PC-9 (cell line): Measurements from ENCODE around the gene HS6ST1. TPM values are rescaled to one million over a fixed set of nuclear protein-coding genes. Genes with fewer than 3 reads are reported as not detected.
"Not testable (repeated sequence)": the region's sequence is repeated elsewhere in the genome, so short reads cannot be mapped to it uniquely, and the experiment has no call there.

Experiments
- BruUV-seq: library from RNA; stranded (reverse); fragments of 400-500 nt; replicated peaks from 2 replicates; lab custom pipeline; 2021; lab: Mats Ljungman, UMichigan
- CTCF ChIA-PET: fragments of 300-600 bp; sonication (Branson Sonifier 250); formaldehyde crosslinking; loops from one replicate; lab custom pipeline; 2022; ENCODE audit warnings: antibody characterized with exemption; lab: Charles Lee
- POLR2A ChIA-PET: fragments of 300-600 bp; sonication (Branson Sonifier 250); formaldehyde crosslinking; loops from one replicate; lab custom pipeline; 2022; ENCODE audit warnings: antibody characterized with exemption; ENCODE audit not compliant: unreplicated experiment; lab: Charles Lee
- DNase-seq, 2 experiments: peaks; one replicate each; pipeline versions ENCODE4 v3.0.0 to v3.0.0-alpha.2; 2015 to 2022; ENCODE audit warnings: mixed read lengths in 1 of 2
- H2AFZ ChIP-seq: fragments of 200-600 bp; sonication (generic); 2 replicates; pipeline ENCODE4 v1.8.1; 2017; ENCODE audit warnings: antibody characterized with exemption
- H3F3A ChIP-seq: fragments of 200-600 bp; sonication (generic); 2 replicates; pipeline ENCODE4 v1.8.1; 2017; ENCODE audit warnings: antibody characterized with exemption, mild to moderate bottlenecking, low read depth; ENCODE audit not compliant: insufficient read depth
- H3K27ac ChIP-seq: fragments of 200-600 bp; sonication (generic); 2 replicates; pipeline ENCODE4 v1.6.1; 2016; ENCODE audit warnings: mixed run types
- H3K27me3 ChIP-seq: fragments of 200-600 bp; sonication (generic); 2 replicates; pipeline ENCODE4 v1.6.1; 2016; ENCODE audit warnings: low read depth, mixed run types; ENCODE audit not compliant: insufficient read depth
- H3K36me3 ChIP-seq: fragments of 200-600 bp; sonication (generic); 2 replicates; pipeline ENCODE4 v1.6.1; 2016; ENCODE audit warnings: low read depth, mixed run types
- H3K4me1 ChIP-seq: fragments of 200-600 bp; sonication (generic); replicated peaks from 2 replicates; pipeline ENCODE4 v1.6.1; 2016; ENCODE audit warnings: mixed run types; ENCODE audit not compliant: insufficient read depth
- H3K4me2 ChIP-seq: fragments of 200-600 bp; sonication (generic); 2 replicates; pipeline ENCODE4 v1.6.1; 2017; ENCODE audit warnings: mixed run types
- H3K4me3 ChIP-seq: fragments of 200-600 bp; sonication (generic); 2 replicates; pipeline ENCODE4 v1.6.1; 2016; ENCODE audit warnings: mixed run types
- H3K79me2 ChIP-seq: fragments of 200-600 bp; sonication (generic); 2 replicates; pipeline ENCODE4 v1.6.1; 2017; ENCODE audit warnings: low read depth, mixed run types
- H3K9me2 ChIP-seq: fragments of 200-600 bp; sonication (generic); 2 replicates; pipeline ENCODE4 v1.8.1; 2017; ENCODE audit warnings: mild to moderate bottlenecking; ENCODE audit not compliant: insufficient read depth
- H3K9me3 ChIP-seq: fragments of 200-600 bp; sonication (generic); 2 replicates; pipeline ENCODE4 v1.8.1; 2016; ENCODE audit warnings: low read depth; ENCODE audit not compliant: insufficient read depth
- H4K20me1 ChIP-seq: fragments of 200-600 bp; sonication (generic); 2 replicates; pipeline ENCODE4 v1.8.1; 2017; ENCODE audit not compliant: insufficient read depth
- EZH2 ChIP-seq: fragments of 200-600 bp; sonication (generic); IDR thresholded peaks from 2 replicates; pipeline ENCODE4 v1.8.0; 2017; ENCODE audit warnings: antibody characterized with exemption, low read depth
- intact Hi-C: fragments of 100-400 bp; cut with micrococcal nuclease; formaldehyde crosslinking; loops from one replicate; pipeline ENCODE4 v1.10.0; 2022; ENCODE audit not compliant: unreplicated experiment
- total RNA-seq: library from RNA; stranded (reverse); gene quantifications from 2 replicates; pipeline ENCODE4 v1.2.3, GENCODE V29; 2021
- TF ChIP-seq, protein P1 (sequence below): fragments of 200-600 bp; sonication (generic); conservative IDR thresholded peaks from 2 replicates; pipeline ENCODE4 v1.6.1; 2017; ENCODE audit warnings: mixed run types, antibody characterized with exemption, mild to moderate bottlenecking, moderate library complexity

HS6ST1 gene
- total RNA-seq, 1 experiment from 2014 or later = 20.2 TPM

DNA sequence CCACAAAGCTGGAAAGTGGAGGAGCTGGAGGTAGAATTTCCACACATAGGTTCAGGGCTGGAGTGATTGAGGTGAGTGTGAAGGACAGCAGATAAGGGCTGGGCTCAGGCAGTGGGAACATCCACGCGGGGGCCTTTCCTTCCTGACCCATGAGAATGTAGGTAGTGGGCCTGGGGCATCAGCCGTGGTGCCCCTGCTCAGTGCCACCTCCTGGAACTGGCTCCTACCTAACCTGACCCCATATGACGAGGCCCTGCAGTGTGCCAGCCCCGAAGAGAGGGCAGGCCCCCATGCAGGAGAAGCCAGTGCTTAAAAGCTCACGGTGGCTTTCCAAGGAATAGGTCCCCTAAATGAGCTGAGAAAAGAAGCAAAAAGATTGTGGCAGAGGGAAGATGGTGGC is 66.2 kb downstream of the HS6ST1 start:
- Histone ChIP-seq H3K4me3 (no peak overlapping the region), H3K27ac (no peak overlapping the region), H3K79me2 (no peaks in the 10 kb centered on the region), H3K4me2 (no peak overlapping the region), H3F3A (no peaks in the 10 kb centered on the region), H3K27me3 (no peaks in the 10 kb centered on the region), H2AFZ (no peak overlapping the region), H4K20me1 (no peaks in the 10 kb centered on the region), H3K9me3 (no peaks in the 10 kb centered on the region), H3K9me2 (no peaks in the 10 kb centered on the region), H3K36me3 (no peaks in the 10 kb centered on the region), H3K4me1 (no peaks in the 10 kb centered on the region)
- TF ChIP-seq, protein P1, sequence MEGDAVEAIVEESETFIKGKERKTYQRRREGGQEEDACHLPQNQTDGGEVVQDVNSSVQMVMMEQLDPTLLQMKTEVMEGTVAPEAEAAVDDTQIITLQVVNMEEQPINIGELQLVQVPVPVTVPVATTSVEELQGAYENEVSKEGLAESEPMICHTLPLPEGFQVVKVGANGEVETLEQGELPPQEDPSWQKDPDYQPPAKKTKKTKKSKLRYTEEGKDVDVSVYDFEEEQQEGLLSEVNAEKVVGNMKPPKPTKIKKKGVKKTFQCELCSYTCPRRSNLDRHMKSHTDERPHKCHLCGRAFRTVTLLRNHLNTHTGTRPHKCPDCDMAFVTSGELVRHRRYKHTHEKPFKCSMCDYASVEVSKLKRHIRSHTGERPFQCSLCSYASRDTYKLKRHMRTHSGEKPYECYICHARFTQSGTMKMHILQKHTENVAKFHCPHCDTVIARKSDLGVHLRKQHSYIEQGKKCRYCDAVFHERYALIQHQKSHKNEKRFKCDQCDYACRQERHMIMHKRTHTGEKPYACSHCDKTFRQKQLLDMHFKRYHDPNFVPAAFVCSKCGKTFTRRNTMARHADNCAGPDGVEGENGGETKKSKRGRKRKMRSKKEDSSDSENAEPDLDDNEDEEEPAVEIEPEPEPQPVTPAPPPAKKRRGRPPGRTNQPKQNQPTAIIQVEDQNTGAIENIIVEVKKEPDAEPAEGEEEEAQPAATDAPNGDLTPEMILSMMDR = no peak
- no peak for TF ChIP-seq EZH2
- DNase-seq = no peak
- CTCF ChIA-PET = no interaction called here
- BruUV-seq = no TSS peak
- intact Hi-C loops = no loop called here
- POLR2A ChIA-PET = no interaction called here

GRCh38 chr2:128252086-128252485 is 66.6 kb downstream of the HS6ST1 start:
- H3K4me2 ChIP-seq, H4K20me1 ChIP-seq, H3K27ac ChIP-seq, H3K36me3 ChIP-seq, H3K27me3 ChIP-seq, H3K9me2 ChIP-seq, DNase-seq, BruUV-seq, intact Hi-C loops, H3K4me1 ChIP-seq, H3K79me2 ChIP-seq, H3K4me3 ChIP-seq, H3K9me3 ChIP-seq, POLR2A ChIA-PET, H2AFZ ChIP-seq, CTCF ChIA-PET, H3F3A ChIP-seq: not testable (repeated sequence)

DNA sequence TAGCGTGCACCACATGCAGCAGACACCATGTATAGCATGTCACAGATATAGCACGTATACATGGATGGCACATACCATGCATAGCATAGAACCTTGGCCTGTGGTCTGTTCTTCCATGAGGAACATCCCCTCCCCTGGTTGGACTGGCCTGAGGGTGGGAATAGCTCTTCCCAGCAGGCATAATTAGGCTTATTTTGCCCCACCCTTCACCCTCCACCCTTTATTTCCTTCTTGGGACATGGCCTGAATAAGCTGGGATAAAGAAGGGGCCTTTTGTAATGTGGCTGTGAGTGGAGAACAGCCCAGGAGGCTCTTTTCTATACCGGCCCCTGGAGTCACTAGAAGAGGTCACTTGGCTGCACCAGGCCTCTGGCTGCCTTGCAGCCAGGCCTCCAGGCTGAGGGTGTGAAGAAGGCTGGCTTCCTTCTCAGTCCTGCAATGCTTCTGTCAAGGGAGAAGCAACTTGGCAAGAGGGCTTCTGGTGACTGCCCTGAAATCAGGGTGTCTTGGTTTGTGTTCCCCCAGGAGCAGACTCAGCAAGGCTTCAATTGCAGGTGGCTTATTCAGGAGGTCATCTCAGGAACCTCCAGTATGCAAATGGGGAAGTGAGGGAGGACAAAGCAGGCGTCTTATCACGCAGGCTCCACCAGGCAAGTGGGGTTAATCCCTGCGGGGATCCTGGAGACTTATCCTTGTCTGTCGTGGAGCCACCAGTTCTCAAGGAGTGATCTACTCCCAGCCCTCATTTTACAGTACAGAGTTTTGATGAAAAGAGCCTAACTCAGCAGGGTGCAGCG is 68.2 kb downstream of the HS6ST1 start:
- Histone ChIP-seq H4K20me1 (no peaks in the 10 kb centered on the region), H3K27me3 (no peaks in the 10 kb centered on the region), H3K27ac (no peak overlapping the region), H3K36me3 (no peaks in the 10 kb centered on the region), H3K4me3 (no peak overlapping the region), H3K79me2 (no peaks in the 10 kb centered on the region), H3K4me2 (no peak overlapping the region), H3K4me1 (no peaks in the 10 kb centered on the region), H3K9me3 (no peaks in the 10 kb centered on the region), H3K9me2 (no peaks in the 10 kb centered on the region), H2AFZ (no peak overlapping the region), H3F3A (no peaks in the 10 kb centered on the region)
- intact Hi-C loops = no loop called here
- CTCF ChIA-PET = no interaction called here
- TF ChIP-seq, protein P1 = no peak
- TF ChIP-seq EZH2 = no peak
- BruUV-seq = no TSS peak
- no peak for DNase-seq
- POLR2A ChIA-PET = no interaction called here
